GM19238 (cell line): ENCODE data around the gene SLITRK5.

Experiments
- DNase-seq: peaks from one replicate; pipeline ENCODE4 v3.0.0; 2011; ENCODE audit warnings: low spot score; ENCODE audit not compliant: insufficient read length

The SLITRK5 gene

GRCh38 chr13:87671031-87671752, at the start of gene SLITRK5:
Gene SLITRK5 (plus strand): TSS chr13:87671371. CDS start chr13:87675389, 4,018 bp downstream.
- DNase-seq: peak; percentile 51

GRCh38 chr13:87622971-87623370, 48.2 kb upstream of the SLITRK5 start:
- DNase-seq: no peak

- DNase-seq: no peak
Observed at GRCh38 chr13:87656306-87656705, 14.9 kb upstream of the SLITRK5 start.

GRCh38 chr13:87661471-87661870, 9.7 kb upstream of the SLITRK5 start:
- no peak for DNase-seq

GRCh38 chr13:87666831-87667230, 4.3 kb upstream of the SLITRK5 start:
- DNase-seq: no peak

- no peak for DNase-seq
Observed at GRCh38 chr13:87667686-87668085, 3.5 kb upstream of the SLITRK5 start.

GRCh38 chr13:87669379-87669978, 1.7 kb upstream of the SLITRK5 start:
- no peak for DNase-seq

- no peak for DNase-seq
Observed at GRCh38 chr13:87671753-87672605, 808 bp downstream of the SLITRK5 start.

GRCh38 chr13:87674247-87674738, 3.1 kb downstream of the SLITRK5 start:
- no peak for DNase-seq

- DNase-seq: no peak
Observed at GRCh38 chr13:87675851-87676250, 4.7 kb downstream of the SLITRK5 start.

GRCh38 chr13:87676254-87677042, 5.3 kb downstream of the SLITRK5 start:
- DNase-seq: no peak

- DNase-seq: no peak
Observed at GRCh38 chr13:87677043-87677495, 5.9 kb downstream of the SLITRK5 start.

GRCh38 chr13:87677496-87678371, 6.6 kb downstream of the SLITRK5 start:
- no peak for DNase-seq

GRCh38 chr13:87678372-87678752, 7.2 kb downstream of the SLITRK5 start:
- no peak for DNase-seq

- DNase-seq: no peak
Observed at GRCh38 chr13:87680298-87680697, 9.1 kb downstream of the SLITRK5 start.

- no peak for DNase-seq
Observed at GRCh38 chr13:87684850-87685742, 13.9 kb downstream of the SLITRK5 start.

- DNase-seq: no peak
Observed at GRCh38 chr13:87696458-87696857, 25.3 kb downstream of the SLITRK5 start.

GRCh38 chr13:87698268-87698667, 27.1 kb downstream of the SLITRK5 start:
- DNase-seq: no peak

- DNase-seq: no peak
Observed at GRCh38 chr13:87709947-87710346, 38.8 kb downstream of the SLITRK5 start.
